IgD-negative memory B cell (primary cell): ENCODE measurements around the gene DCAF5. TPM values are rescaled to one million over a fixed set of nuclear protein-coding genes. Genes with fewer than 3 reads are reported as not detected.

Source experiments
- H3K27ac Mint-ChIP-seq, 3 donors: one replicate each; pipeline ENCODE4 v1.8.0; 2020 to 2022; ENCODE audit warnings: mild to moderate bottlenecking in 3 of 3, mixed read lengths in 3 of 3, moderate library complexity in 1 of 3
- H3K27me3 Mint-ChIP-seq: one replicate; pipeline ENCODE4 v1.8.0; 2021; ENCODE audit warnings: mixed read lengths
- H3K36me3 Mint-ChIP-seq: one replicate; pipeline ENCODE4 v1.8.0; 2020; ENCODE audit warnings: mild to moderate bottlenecking, mixed read lengths
- H3K4me1 Mint-ChIP-seq, 3 donors: one replicate each; pipeline ENCODE4 v1.8.0; 2020 to 2022; ENCODE audit warnings: mixed read lengths in 3 of 3, mild to moderate bottlenecking in 1 of 3
- H3K4me3 Mint-ChIP-seq, 4 donors: one replicate each; pipeline ENCODE4 v1.8.0; 2020 to 2022; ENCODE audit warnings: mild to moderate bottlenecking in 4 of 4, mixed read lengths in 4 of 4, moderate library complexity in 3 of 4
- H3K9me3 Mint-ChIP-seq, 3 donors: one replicate each; pipeline ENCODE4 v1.8.0; 2020 to 2021; ENCODE audit warnings: mixed read lengths in 3 of 3, mild to moderate bottlenecking in 1 of 3
- polyA plus RNA-seq: library from polyadenylated mRNA; unstranded; fragments of 300-500 nt; fragmentation: Illumina TruSeq; gene quantifications from one replicate; pipeline ENCODE4 v1.2.3, GENCODE V29; 2021

The DCAF5 gene
- polyA plus RNA-seq, 1 donor from 2014 or later: 57.9 TPM

- H3K4me3 Mint-ChIP-seq: peak overlapping the region in 2 of 4 donors; percentile 4 to 82
- peaks cover 15 to 16% (median 16%) of the 10 kb centered on the region in 3 donors for H3K4me1 Mint-ChIP-seq
These were observed 1.9 kb upstream of the DCAF5 start for GRCh38 chr14:69154779-69155178.

DNA sequence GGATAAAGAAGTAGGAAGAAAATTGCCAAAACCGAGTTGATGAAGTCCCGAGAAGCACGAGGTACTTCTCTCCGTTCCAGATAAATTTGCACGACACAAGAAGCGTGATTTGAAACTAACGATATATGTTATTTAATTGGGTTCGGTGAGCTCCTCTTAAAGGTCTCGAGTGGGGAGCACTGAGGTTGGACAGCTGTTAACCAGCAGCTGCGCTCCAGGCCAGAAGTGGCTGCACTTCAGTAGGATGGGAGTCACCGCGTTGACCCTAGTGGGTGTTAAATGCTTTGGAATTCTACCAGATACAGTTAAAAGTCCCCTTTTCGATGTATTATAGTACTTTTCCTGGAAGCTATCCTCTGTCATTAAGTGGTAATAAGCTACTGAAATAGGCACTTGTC is 953 bp upstream of the DCAF5 start:
- H3K27ac Mint-ChIP-seq: peak overlapping the region; percentile 0 to 89 (median 81)
- no peaks in the 10 kb centered on the region for H3K9me3 Mint-ChIP-seq
- H3K4me3 Mint-ChIP-seq: peak overlapping the region; percentile 90 to 96 (median 90)
- H3K4me1 Mint-ChIP-seq: peaks cover 18 to 25% (median 21%) of the 10 kb centered on the region in 3 donors
- H3K36me3 Mint-ChIP-seq: no peaks in the 10 kb centered on the region
- H3K27me3 Mint-ChIP-seq: no peaks in the 10 kb centered on the region

More at GRCh38 chr14:69154779-69155178, 1.9 kb upstream of the DCAF5 start:
- Mint-ChIP-seq H3K27ac (peak overlapping the region in 1 of 3 donors; percentile 59), H3K36me3 (no peaks in the 10 kb centered on the region), H3K27me3 (no peaks in the 10 kb centered on the region), H3K9me3 (no peaks in the 10 kb centered on the region)

- Mint-ChIP-seq H3K9me3 (no peaks in the 10 kb centered on the region), H3K27ac (peak overlapping the region in 2 of 3 donors; percentile 89 to 97), H3K36me3 (no peaks in the 10 kb centered on the region), H3K27me3 (no peaks in the 10 kb centered on the region), H3K4me1 (peaks cover 18 to 29% (median 21%) of the 10 kb centered on the region in 3 donors), H3K4me3 (peak overlapping the region; percentile 90 to 97 (median 96))
These were observed 393 bp upstream of the DCAF5 start for GRCh38 chr14:69153152-69153872.

DNA sequence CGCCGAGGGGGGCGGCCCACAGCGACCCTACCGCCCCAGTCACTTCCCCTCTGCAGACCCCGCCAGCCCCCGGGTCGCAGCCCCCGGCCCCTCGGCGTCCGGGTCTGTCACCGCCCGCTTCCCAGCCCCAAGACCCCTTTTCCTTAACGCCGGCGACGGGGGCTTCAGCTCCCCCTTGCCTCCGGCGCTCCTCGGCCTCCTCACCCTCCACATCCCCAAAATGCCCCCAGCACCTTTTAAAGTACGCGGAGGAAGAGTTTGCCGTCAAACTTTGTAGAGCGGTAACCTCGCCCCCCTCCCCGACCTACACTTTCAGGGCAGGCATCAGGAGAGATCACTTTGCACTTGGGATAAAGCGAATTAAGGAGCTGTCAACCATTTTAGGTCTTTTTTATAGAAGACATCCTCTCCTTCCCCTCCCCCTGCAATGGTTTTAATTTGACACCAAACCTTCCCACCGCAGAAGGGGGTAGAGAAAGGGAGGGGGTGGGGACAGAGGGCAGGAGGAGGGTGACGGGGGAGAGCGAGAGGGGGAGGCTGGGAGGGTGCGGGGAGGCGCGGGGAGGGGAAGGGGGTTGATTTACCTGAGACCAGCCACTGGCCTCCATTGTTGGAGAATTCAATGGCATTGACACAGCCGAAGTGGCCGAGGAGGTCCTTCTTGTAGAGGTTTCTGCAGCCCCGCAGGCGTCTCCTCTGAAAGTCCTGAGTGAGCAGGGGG is 578 bp downstream of the DCAF5 start:
- peaks cover 1% of the 10 kb centered on the region for H3K36me3 Mint-ChIP-seq
- peak overlapping the region; percentile 90 to 97 (median 96) for H3K4me3 Mint-ChIP-seq
- H3K9me3 Mint-ChIP-seq: no peaks in the 10 kb centered on the region
- H3K27me3 Mint-ChIP-seq: no peaks in the 10 kb centered on the region
- peak overlapping the region; percentile 92 to 97 (median 93) for H3K27ac Mint-ChIP-seq
- peaks cover 22 to 37% (median 25%) of the 10 kb centered on the region in 3 donors for H3K4me1 Mint-ChIP-seq

DNA sequence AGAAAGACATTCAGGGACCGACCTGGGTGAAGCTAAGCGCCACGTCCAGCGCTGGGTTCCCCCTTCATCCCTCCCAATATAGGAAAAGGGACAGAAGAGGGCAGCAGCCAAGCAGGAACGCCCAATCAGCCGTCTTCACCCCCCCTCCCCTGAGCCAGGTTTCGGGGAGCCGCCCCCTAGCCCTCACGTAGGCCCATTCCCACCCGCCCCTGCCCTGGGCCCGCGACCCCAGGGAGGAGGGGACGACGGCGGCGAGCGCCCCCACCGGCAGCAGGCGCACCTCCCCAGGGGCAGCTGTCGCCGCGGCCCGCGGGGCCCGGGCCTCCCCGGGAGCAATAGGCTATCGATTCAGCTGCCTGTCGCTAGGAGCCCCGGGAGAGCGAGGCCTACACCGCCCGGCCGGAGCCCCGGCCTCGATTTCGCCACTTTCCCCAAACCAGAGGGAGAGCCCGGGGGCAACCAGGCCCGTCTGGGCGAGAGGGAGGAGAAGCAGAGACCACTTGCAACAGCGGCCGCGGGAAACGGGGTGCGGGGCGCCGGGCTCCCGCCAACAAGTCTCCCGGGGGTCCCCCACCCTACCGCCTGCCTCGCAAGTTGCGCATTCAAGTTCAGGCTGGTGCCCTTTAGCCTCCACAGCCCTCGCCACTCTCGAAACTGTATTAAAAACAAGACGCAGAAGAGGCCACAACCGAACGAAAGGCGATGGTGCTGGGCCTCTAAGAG is 1.3 kb downstream of the DCAF5 start:
- H3K27me3 Mint-ChIP-seq: no peaks in the 10 kb centered on the region
- H3K9me3 Mint-ChIP-seq: no peaks in the 10 kb centered on the region
- peak overlapping the region; percentile 92 to 97 (median 93) for H3K27ac Mint-ChIP-seq
- H3K36me3 Mint-ChIP-seq: peaks cover 1% of the 10 kb centered on the region
- H3K4me3 Mint-ChIP-seq: peak overlapping the region; percentile 90 to 97 (median 96)
- H3K4me1 Mint-ChIP-seq: peaks cover 23 to 44% (median 28%) of the 10 kb centered on the region in 3 donors

- H3K27ac Mint-ChIP-seq: peak overlapping the region in 1 of 3 donors; percentile 38
- peaks cover 27 to 49% (median 35%) of the 10 kb centered on the region in 3 donors for H3K4me1 Mint-ChIP-seq
- no peaks in the 10 kb centered on the region for H3K9me3 Mint-ChIP-seq
- peaks cover 1% of the 10 kb centered on the region for H3K36me3 Mint-ChIP-seq
- H3K27me3 Mint-ChIP-seq: no peaks in the 10 kb centered on the region
- peak overlapping the region; percentile 56 to 96 (median 78) for H3K4me3 Mint-ChIP-seq
These were observed 3.3 kb downstream of the DCAF5 start for GRCh38 chr14:69149461-69150244.

GRCh38 chr14:69142101-69142500 is 10.8 kb downstream of the DCAF5 start:
- Mint-ChIP-seq H3K27ac (peak overlapping the region in 1 of 3 donors; percentile 39), H3K27me3 (no peaks in the 10 kb centered on the region), H3K4me1 (peaks cover 8 to 38% (median 28%) of the 10 kb centered on the region in 3 donors), H3K9me3 (no peaks in the 10 kb centered on the region), H3K4me3 (no peak overlapping the region), H3K36me3 (peaks cover 10% of the 10 kb centered on the region)

GRCh38 chr14:69141550-69141949 is 11.4 kb downstream of the DCAF5 start:
- Mint-ChIP-seq H3K9me3 (no peaks in the 10 kb centered on the region), H3K4me1 (peaks cover 8 to 33% (median 27%) of the 10 kb centered on the region in 3 donors), H3K4me3 (no peak overlapping the region), H3K36me3 (peaks cover 10% of the 10 kb centered on the region), H3K27me3 (no peaks in the 10 kb centered on the region), H3K27ac (peak overlapping the region in 1 of 3 donors; percentile 39)

GRCh38 chr14:69139743-69140142 is 13.2 kb downstream of the DCAF5 start:
- no peaks in the 10 kb centered on the region for H3K9me3 Mint-ChIP-seq
- peaks cover 4 to 34% (median 22%) of the 10 kb centered on the region in 3 donors for H3K4me1 Mint-ChIP-seq
- no peak overlapping the region for H3K4me3 Mint-ChIP-seq
- peaks cover 10% of the 10 kb centered on the region for H3K36me3 Mint-ChIP-seq
- no peaks in the 10 kb centered on the region for H3K27me3 Mint-ChIP-seq
- no peak overlapping the region for H3K27ac Mint-ChIP-seq

GRCh38 chr14:69137843-69138535 is 14.9 kb downstream of the DCAF5 start:
- H3K36me3 Mint-ChIP-seq: peaks cover 10% of the 10 kb centered on the region
- peaks cover 4 to 37% (median 23%) of the 10 kb centered on the region in 3 donors for H3K4me1 Mint-ChIP-seq
- H3K27ac Mint-ChIP-seq: no peak overlapping the region
- H3K27me3 Mint-ChIP-seq: no peaks in the 10 kb centered on the region
- no peaks in the 10 kb centered on the region for H3K9me3 Mint-ChIP-seq
- H3K4me3 Mint-ChIP-seq: no peak overlapping the region

GRCh38 chr14:69137416-69137815 is 15.5 kb downstream of the DCAF5 start:
- no peaks in the 10 kb centered on the region for H3K27me3 Mint-ChIP-seq
- H3K36me3 Mint-ChIP-seq: peaks cover 4% of the 10 kb centered on the region
- no peaks in the 10 kb centered on the region for H3K9me3 Mint-ChIP-seq
- no peak overlapping the region for H3K27ac Mint-ChIP-seq
- H3K4me1 Mint-ChIP-seq: peaks cover 4 to 33% (median 19%) of the 10 kb centered on the region in 3 donors
- no peak overlapping the region for H3K4me3 Mint-ChIP-seq

DNA sequence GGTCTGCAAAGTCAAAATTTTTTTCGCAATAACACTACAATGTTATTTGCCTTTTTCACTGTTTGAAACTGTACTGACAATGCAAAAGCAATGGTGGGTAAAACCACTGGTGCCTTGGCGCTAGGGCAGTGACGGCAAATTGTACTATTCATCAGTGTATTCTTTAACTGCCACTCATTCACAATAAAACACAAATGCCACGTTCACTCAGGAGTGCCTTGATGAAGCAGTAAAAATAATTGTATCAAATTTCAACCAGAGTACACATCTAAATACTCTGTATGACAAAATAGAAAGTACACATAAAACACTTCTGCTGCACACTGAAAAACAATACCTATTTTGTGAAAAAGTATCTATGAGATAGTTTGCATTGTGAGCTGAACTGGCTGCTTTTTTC is 17.8 kb downstream of the DCAF5 start:
- peaks cover 3% of the 10 kb centered on the region for H3K36me3 Mint-ChIP-seq
- H3K4me1 Mint-ChIP-seq: peaks cover 11 to 36% (median 29%) of the 10 kb centered on the region in 3 donors
- H3K27ac Mint-ChIP-seq: no peak overlapping the region
- H3K4me3 Mint-ChIP-seq: no peak overlapping the region
- H3K9me3 Mint-ChIP-seq: no peaks in the 10 kb centered on the region
- no peaks in the 10 kb centered on the region for H3K27me3 Mint-ChIP-seq

- no peaks in the 10 kb centered on the region for H3K9me3 Mint-ChIP-seq
- H3K27me3 Mint-ChIP-seq: no peaks in the 10 kb centered on the region
- peaks cover 11 to 40% (median 32%) of the 10 kb centered on the region in 3 donors for H3K4me1 Mint-ChIP-seq
- H3K4me3 Mint-ChIP-seq: no peak overlapping the region
- no peaks in the 10 kb centered on the region for H3K36me3 Mint-ChIP-seq
- peak overlapping the region in 1 of 3 donors; percentile 44 for H3K27ac Mint-ChIP-seq
These were observed 19.5 kb downstream of the DCAF5 start for GRCh38 chr14:69133206-69134125.
